WTC11 (cell line): ENCODE results near the gene ANK2. TPM values are rescaled to one million over a fixed set of nuclear protein-coding genes. Genes with fewer than 3 reads are reported as not detected.

ENCODE experiments used
- ATAC-seq: fragments of 200-7000 bp; cut with Tn5 transposase; 2 replicates; pipeline ENCODE4 v1.10.0; 2021; ENCODE audit warnings: mild to moderate bottlenecking, moderate library complexity
- CTCF ChIA-PET: fragments of 300-600 bp; sonication (Branson Sonifier 250); formaldehyde crosslinking; loops from one replicate; lab custom pipeline; 2021; ENCODE audit warnings: antibody characterized with exemption; lab: Charles Lee
- POLR2A ChIA-PET: fragments of 350-600 bp; sonication (Branson Sonifier 250); formaldehyde crosslinking; loops from one replicate; lab custom pipeline; 2021; ENCODE audit warnings: antibody characterized with exemption; lab: Charles Lee
- DNase-seq: peaks from one replicate; pipeline ENCODE4 v3.0.0; 2021; ENCODE audit warnings: low spot score
- H3K27ac Mint-ChIP-seq: 2 replicates; pipeline ENCODE4 v1.8.0; 2021; ENCODE audit warnings: mixed read lengths
- H3K27me3 Mint-ChIP-seq: 2 replicates; pipeline ENCODE4 v1.8.0; 2021; ENCODE audit warnings: low read depth, mild to moderate bottlenecking, moderate library complexity, mixed read lengths
- H3K36me3 Mint-ChIP-seq: 2 replicates; pipeline ENCODE4 v1.8.0; 2021; ENCODE audit warnings: mixed read lengths
- H3K4me1 Mint-ChIP-seq: 2 replicates; pipeline ENCODE4 v1.8.0; 2022; ENCODE audit warnings: mixed read lengths
- H3K4me3 Mint-ChIP-seq: 2 replicates; pipeline ENCODE4 v1.8.0; 2021; ENCODE audit warnings: mild to moderate bottlenecking, moderate library complexity, mixed read lengths
- H3K9me3 Mint-ChIP-seq: 2 replicates; pipeline ENCODE4 v1.8.0; 2021; ENCODE audit warnings: mixed read lengths
- AFF4 ChIP-seq: sonication (generic); formaldehyde crosslinking; IDR thresholded peaks from 2 replicates; pipeline ENCODE4 v1.8.1; 2023; ENCODE audit warnings: mild to moderate bottlenecking, missing genetic modification reagents, borderline replicate concordance
- ATF6 ChIP-seq: sonication (generic); formaldehyde crosslinking; IDR thresholded peaks from 2 replicates; pipeline ENCODE4 v1.8.1; 2023; ENCODE audit warnings: mild to moderate bottlenecking, missing genetic modification reagents
- CTCF ChIP-seq: fragments of 200-600 bp; IDR thresholded peaks from 2 replicates; pipeline ENCODE4 v1.8.0; 2022; ENCODE audit warnings: antibody characterized with exemption
- ETV6 ChIP-seq: sonication (generic); formaldehyde crosslinking; IDR thresholded peaks from 2 replicates; pipeline ENCODE4 v1.8.1; 2022; ENCODE audit warnings: mild to moderate bottlenecking, missing genetic modification reagents
- FOXP1 ChIP-seq: sonication (generic); formaldehyde crosslinking; IDR thresholded peaks from 2 replicates; pipeline ENCODE4 v1.8.0; 2022; ENCODE audit warnings: missing genetic modification reagents, mild to moderate bottlenecking, moderate library complexity, borderline replicate concordance
- FOXP4 ChIP-seq: sonication (generic); formaldehyde crosslinking; IDR thresholded peaks from 2 replicates; pipeline ENCODE4 v1.8.0; 2022; ENCODE audit warnings: mild to moderate bottlenecking, missing genetic modification reagents
- GRHL2 ChIP-seq: fragments of 250-450 bp; sonication (Bioruptor Pico); IDR thresholded peaks from 2 replicates; pipeline ENCODE4 v1.8.0; 2022; ENCODE audit warnings: mild to moderate bottlenecking, moderate library complexity; ENCODE audit not compliant: insufficient replicate concordance, severe bottlenecking
- IRF2 ChIP-seq: sonication (generic); formaldehyde crosslinking; IDR thresholded peaks from 2 replicates; pipeline ENCODE4 v1.8.0; 2022; ENCODE audit warnings: low read depth, missing genetic modification reagents, borderline replicate concordance
- NFYB ChIP-seq: sonication (generic); formaldehyde crosslinking; conservative IDR thresholded peaks from 2 replicates; pipeline ENCODE4 v1.8.0; 2022; ENCODE audit warnings: low read depth, missing genetic modification reagents
- OVOL2 ChIP-seq: fragments of 250-450 bp; sonication (Bioruptor Pico); IDR thresholded peaks from 2 replicates; pipeline ENCODE4 v1.9.0; 2021; ENCODE audit warnings: mild to moderate bottlenecking, borderline replicate concordance
- TCF7 ChIP-seq: sonication (generic); formaldehyde crosslinking; IDR thresholded peaks from 2 replicates; pipeline ENCODE4 v1.8.0; 2022; ENCODE audit warnings: mild to moderate bottlenecking, low read depth, missing genetic modification reagents, moderate library complexity
- TP53 ChIP-seq: sonication (generic); formaldehyde crosslinking; IDR thresholded peaks from 2 replicates; pipeline ENCODE4 v1.8.1; 2023; ENCODE audit warnings: mild to moderate bottlenecking, missing genetic modification reagents
- ZNF263 ChIP-seq: sonication (generic); formaldehyde crosslinking; IDR thresholded peaks from 2 replicates; pipeline ENCODE4 v1.8.1; 2022; ENCODE audit warnings: low read depth, mild to moderate bottlenecking, moderate library complexity, missing genetic modification reagents
- ZNF416 ChIP-seq: fragments of 250-450 bp; sonication (Bioruptor Pico); IDR thresholded peaks from 2 replicates; pipeline ENCODE4 v1.9.0; 2021; ENCODE audit warnings: mild to moderate bottlenecking, inconsistent platforms
- total RNA-seq: library from RNA; stranded (reverse); gene quantifications from 3 replicates; pipeline ENCODE4 v1.2.3, GENCODE V29; 2021
- TF ChIP-seq, protein P1 (sequence below): sonication (generic); formaldehyde crosslinking; IDR thresholded peaks from 2 replicates; pipeline ENCODE4 v1.8.1; 2023; ENCODE audit warnings: mild to moderate bottlenecking, missing genetic modification reagents, moderate library complexity
- TF ChIP-seq, protein P2 (sequence below): sonication (generic); formaldehyde crosslinking; IDR thresholded peaks from 2 replicates; pipeline ENCODE4 v1.8.1; 2023; ENCODE audit warnings: mild to moderate bottlenecking, missing genetic modification reagents, moderate library complexity
- TF ChIP-seq, protein P3 (sequence below): fragments of 250-450 bp; sonication (Bioruptor Pico); IDR thresholded peaks from 2 replicates; pipeline ENCODE4 v1.9.0; 2021; ENCODE audit warnings: moderate library complexity, mild to moderate bottlenecking, inconsistent platforms, borderline replicate concordance
- TF ChIP-seq, protein P4 (sequence below): fragments of 250-450 bp; sonication (Bioruptor Pico); IDR thresholded peaks from 2 replicates; pipeline ENCODE4 v1.9.0; 2021; ENCODE audit warnings: mild to moderate bottlenecking, borderline replicate concordance

The ANK2 gene
- total RNA-seq, 1 experiment from 2014 or later: 27.9 TPM

DNA sequence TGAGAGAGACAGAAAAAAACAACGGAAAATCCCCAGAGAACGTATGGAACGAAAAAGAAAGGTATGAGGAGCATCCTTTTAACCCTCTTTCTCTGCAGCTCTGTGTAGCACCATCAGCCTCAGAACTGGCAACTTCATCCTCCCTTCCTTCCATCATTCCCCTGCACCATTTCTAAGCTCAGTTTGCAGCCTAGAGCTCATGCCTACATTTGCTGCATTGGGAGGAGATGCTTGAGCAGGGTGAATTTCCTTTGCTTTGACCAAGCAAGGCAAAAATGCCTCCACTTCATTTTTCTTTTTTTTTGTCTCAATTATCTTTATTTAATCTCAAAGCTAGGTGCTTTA is 67.9 kb downstream of the ANK2 start (continued):
- TF ChIP-seq ZNF263 (CRISPR knock-in tag): no peak

DNA sequence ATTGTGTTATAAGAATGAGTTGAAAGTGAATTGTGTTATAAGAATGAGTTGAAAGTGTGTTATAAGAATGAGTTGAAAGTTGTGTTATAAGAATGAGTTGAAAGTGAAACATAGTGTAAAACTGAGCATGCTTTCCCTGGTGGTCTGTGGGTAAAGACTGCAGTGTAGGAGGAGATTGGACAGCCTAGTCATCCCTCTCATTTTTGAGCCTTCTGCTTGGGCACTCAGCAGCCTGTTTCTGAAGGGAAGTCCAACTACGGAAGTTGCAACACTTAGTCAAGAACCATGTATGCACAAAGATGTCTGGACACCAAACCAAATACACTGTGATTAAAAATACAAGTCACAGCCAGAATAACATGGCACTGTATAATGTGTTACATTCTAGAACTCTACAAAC is 72.6 kb downstream of the ANK2 start:
- Mint-ChIP-seq H3K4me3 (no peak overlapping the region), H3K36me3 (no peaks in the 10 kb centered on the region), H3K9me3 (no peaks in the 10 kb centered on the region), H3K27me3 (no peaks in the 10 kb centered on the region), H3K27ac (no peak overlapping the region), H3K4me1 (peaks cover 4% of the 10 kb centered on the region)
- ChIA-PET CTCF (no interaction called here), POLR2A (no interaction called here)
- no peak for ATAC-seq
- DNase-seq: no peak
- no peak for TF ChIP-seq ATF6 (CRISPR knock-in tag)
- TF ChIP-seq ETV6 (CRISPR knock-in tag): no peak
- TF ChIP-seq, protein P1, sequence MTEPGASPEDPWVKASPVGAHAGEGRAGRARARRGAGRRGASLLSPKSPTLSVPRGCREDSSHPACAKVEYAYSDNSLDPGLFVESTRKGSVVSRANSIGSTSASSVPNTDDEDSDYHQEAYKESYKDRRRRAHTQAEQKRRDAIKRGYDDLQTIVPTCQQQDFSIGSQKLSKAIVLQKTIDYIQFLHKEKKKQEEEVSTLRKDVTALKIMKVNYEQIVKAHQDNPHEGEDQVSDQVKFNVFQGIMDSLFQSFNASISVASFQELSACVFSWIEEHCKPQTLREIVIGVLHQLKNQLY (CRISPR knock-in tag): no peak
- TF ChIP-seq ZNF416 (CRISPR knock-in tag): no peak
- no peak for TF ChIP-seq AFF4
- no peak for TF ChIP-seq OVOL2 (CRISPR knock-in tag)
- TF ChIP-seq CTCF: no peak
- TF ChIP-seq GRHL2 (CRISPR knock-in tag): no peak
- TF ChIP-seq, protein P2, sequence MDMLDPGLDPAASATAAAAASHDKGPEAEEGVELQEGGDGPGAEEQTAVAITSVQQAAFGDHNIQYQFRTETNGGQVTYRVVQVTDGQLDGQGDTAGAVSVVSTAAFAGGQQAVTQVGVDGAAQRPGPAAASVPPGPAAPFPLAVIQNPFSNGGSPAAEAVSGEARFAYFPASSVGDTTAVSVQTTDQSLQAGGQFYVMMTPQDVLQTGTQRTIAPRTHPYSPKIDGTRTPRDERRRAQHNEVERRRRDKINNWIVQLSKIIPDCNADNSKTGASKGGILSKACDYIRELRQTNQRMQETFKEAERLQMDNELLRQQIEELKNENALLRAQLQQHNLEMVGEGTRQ: no peak
- TF ChIP-seq NFYB (CRISPR knock-in tag): no peak
- TF ChIP-seq TP53 (CRISPR knock-in tag): no peak
- TF ChIP-seq, protein P3, sequence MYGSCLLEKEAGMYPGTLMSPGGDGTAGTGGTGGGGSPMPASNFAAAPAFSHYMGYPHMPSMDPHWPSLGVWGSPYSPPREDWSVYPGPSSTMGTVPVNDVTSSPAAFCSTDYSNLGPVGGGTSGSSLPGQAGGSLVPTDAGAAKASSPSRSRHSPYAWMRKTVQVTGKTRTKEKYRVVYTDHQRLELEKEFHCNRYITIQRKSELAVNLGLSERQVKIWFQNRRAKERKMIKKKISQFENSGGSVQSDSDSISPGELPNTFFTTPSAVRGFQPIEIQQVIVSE (CRISPR knock-in tag): no peak
- no peak for TF ChIP-seq IRF2 (CRISPR knock-in tag)
- no peak for TF ChIP-seq FOXP1 (CRISPR knock-in tag)
- no peak for TF ChIP-seq FOXP4 (CRISPR knock-in tag)
- TF ChIP-seq, protein P4, sequence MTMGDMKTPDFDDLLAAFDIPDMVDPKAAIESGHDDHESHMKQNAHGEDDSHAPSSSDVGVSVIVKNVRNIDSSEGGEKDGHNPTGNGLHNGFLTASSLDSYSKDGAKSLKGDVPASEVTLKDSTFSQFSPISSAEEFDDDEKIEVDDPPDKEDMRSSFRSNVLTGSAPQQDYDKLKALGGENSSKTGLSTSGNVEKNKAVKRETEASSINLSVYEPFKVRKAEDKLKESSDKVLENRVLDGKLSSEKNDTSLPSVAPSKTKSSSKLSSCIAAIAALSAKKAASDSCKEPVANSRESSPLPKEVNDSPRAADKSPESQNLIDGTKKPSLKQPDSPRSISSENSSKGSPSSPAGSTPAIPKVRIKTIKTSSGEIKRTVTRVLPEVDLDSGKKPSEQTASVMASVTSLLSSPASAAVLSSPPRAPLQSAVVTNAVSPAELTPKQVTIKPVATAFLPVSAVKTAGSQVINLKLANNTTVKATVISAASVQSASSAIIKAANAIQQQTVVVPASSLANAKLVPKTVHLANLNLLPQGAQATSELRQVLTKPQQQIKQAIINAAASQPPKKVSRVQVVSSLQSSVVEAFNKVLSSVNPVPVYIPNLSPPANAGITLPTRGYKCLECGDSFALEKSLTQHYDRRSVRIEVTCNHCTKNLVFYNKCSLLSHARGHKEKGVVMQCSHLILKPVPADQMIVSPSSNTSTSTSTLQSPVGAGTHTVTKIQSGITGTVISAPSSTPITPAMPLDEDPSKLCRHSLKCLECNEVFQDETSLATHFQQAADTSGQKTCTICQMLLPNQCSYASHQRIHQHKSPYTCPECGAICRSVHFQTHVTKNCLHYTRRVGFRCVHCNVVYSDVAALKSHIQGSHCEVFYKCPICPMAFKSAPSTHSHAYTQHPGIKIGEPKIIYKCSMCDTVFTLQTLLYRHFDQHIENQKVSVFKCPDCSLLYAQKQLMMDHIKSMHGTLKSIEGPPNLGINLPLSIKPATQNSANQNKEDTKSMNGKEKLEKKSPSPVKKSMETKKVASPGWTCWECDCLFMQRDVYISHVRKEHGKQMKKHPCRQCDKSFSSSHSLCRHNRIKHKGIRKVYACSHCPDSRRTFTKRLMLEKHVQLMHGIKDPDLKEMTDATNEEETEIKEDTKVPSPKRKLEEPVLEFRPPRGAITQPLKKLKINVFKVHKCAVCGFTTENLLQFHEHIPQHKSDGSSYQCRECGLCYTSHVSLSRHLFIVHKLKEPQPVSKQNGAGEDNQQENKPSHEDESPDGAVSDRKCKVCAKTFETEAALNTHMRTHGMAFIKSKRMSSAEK (CRISPR knock-in tag): no peak
- no peak for TF ChIP-seq TCF7 (CRISPR knock-in tag)
